ENCODE measurements around the gene SOX2.

GRCh38 chr3:181689546-181689945 lies 22.2 kb upstream of the SOX2 start:
- TF ChIP-seq CTCF (IDR thresholded peaks at IDR 0.05) (no peak), POLR2AphosphoS5 (IDR thresholded peaks at IDR 0.05) (no peak), EP300 (IDR thresholded peaks at IDR 0.05) (no peak)

Data from stomach (tissue), 4 donors.